ENCODE measurements around the gene MCAT.

MCAT gene, protein sequence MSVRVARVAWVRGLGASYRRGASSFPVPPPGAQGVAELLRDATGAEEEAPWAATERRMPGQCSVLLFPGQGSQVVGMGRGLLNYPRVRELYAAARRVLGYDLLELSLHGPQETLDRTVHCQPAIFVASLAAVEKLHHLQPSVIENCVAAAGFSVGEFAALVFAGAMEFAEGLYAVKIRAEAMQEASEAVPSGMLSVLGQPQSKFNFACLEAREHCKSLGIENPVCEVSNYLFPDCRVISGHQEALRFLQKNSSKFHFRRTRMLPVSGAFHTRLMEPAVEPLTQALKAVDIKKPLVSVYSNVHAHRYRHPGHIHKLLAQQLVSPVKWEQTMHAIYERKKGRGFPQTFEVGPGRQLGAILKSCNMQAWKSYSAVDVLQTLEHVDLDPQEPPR

DNA sequence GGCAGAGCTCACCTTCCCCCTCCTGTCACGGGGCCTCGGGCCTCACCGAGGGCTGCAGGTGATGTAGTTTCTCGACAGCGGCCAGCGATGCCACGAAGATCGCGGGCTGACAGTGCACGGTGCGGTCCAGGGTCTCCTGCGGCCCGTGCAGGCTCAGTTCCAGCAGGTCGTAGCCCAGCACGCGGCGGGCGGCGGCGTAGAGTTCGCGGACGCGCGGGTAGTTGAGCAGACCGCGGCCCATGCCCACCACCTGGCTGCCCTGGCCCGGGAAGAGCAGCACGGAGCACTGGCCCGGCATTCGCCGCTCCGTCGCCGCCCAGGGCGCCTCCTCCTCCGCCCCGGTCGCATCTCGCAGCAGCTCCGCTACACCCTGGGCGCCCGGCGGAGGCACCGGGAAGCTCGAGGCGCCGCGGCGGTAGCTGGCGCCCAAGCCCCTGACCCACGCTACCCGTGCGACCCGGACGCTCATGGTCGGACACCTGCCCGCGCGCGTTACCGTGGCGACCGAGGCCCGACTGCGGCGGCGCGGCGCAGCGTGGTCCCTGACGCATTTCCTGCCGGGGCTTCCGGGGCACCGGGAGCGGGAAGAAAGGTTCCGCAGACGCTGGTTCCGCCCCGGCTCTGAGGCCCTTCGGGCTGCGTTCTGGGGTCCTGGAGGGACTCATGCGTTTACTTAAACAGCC lies at the start of gene MCAT:
MCAT (minus strand) TSS at position 519 of the 683 bp plus-strand sequence; CDS start at position 469, 50 bp downstream.
- peak; percentile 86 for DNase-seq

DNA sequence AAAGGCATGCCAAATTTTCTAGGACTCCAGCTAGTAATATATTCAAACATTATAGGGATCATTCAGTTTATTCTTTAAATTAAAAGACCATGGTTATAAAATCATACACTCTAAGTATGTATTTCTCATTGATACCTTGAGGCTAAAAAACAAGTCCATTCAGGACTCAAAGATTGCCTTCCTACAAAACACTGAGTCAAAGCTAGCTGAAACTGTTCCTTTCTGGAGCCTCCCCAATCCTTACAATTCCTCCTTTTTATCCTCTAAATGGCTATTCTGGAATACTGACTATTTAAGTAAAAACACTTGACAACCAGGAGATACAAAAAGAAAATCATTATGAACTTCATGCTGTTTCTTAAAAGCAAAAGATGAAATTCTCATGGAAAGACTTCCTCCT lies 48.6 kb upstream of the MCAT start:
- DNase-seq: no peak

GRCh38 chr22:43188829-43189545 lies 45.8 kb upstream of the MCAT start:
- no peak for DNase-seq

GRCh38 chr22:43187171-43188099 lies 44.2 kb upstream of the MCAT start:
- DNase-seq: peak; percentile 93

DNA sequence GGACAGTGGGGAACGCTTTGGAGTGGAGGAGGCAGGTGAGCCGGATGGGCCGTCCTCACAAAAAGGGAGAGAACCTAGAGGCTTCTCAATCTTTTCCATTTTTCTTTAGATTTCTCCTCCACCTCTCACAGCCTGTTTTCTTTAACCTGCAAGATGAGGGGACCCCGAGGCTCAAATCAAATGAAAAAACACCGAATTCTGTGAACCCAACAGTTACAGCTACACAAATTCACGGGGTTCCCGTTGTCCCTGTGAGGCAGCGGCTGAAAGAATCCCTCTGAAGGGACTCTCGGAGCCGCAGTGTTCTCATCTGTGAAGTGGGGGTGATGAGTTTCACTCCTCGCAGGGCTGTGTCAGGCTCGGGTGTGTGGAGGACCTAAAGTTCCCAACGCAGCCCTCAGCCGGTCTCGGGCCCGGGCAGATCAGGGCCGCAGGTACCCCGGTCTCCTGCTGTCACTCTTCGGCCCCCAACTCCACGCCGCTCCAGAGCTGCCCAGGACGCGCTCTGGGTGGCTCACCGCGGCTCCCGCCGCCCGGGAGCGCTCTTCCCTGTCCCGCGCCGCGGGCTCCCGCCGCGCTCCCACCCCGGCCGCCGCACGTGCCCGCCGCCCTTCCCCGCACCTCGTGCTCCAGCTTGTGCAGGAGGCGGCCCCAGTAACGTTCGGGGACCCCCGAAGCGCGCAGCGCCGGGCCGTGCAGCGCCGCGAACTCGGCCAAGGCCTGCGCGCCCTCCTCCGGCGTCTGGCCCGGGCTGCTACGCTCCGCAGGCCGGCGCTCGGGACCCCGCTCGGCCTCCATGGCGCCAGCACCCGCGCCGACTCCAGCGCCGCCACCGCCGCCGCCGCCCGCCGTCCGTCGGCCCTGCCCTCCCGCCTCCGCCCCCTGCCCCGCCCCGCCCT lies 43.3 kb upstream of the MCAT start, which contains the start of gene TTLL12:
TTLL12 (minus strand) TSS at position 863 of the 899 bp plus-strand sequence; CDS start at position 798, 65 bp downstream.
- DNase-seq: peak; percentile 20

- DNase-seq: peak; percentile 29
These were observed 42.7 kb upstream of the MCAT start for GRCh38 chr22:43185860-43186261.

GRCh38 chr22:43183496-43184277 lies 40.5 kb upstream of the MCAT start:
- no peak for DNase-seq

DNA sequence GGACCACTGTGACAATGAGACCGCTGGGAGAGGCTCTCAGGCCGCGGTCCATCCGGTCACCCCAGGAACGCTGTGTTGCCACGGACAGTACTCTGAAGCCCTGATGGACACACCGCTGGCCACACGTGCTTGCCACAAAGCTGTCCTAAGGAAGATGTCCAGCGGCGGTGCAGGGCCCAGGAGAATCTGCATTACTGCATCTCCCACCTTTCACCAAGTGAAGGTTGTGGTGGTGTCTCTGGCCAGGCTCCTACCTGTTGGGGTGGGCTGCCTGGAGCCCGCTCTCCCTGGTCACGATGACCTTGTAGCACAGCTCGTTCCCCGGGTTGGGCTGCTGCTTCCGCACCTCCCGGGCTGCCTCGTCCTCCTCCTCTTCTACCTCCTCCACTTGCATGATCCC lies 39.5 kb upstream of the MCAT start:
- no peak for DNase-seq

GRCh38 chr22:43182118-43182517 lies 38.9 kb upstream of the MCAT start:
- no peak for DNase-seq

GRCh38 chr22:43181321-43182076 lies 38.3 kb upstream of the MCAT start:
- no peak for DNase-seq

- no peak for DNase-seq
These were observed 37.5 kb upstream of the MCAT start for GRCh38 chr22:43180670-43181069.

DNA sequence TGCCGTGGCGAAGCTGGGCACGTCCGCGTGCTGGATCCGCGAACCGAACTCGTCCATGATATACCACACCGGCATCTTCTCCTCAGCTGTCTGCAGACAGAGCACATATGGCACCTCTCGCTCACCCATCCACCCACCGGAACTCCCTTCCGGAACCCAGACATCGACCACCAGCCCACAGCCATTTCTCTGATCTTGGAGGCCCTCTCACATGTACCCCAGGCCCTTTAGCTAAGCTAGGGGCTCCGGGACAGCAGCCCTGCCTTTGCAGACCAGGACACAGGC lies 36.7 kb upstream of the MCAT start:
- DNase-seq: no peak

- DNase-seq: no peak
These were observed 36.1 kb upstream of the MCAT start for GRCh38 chr22:43179146-43179910.

DNA sequence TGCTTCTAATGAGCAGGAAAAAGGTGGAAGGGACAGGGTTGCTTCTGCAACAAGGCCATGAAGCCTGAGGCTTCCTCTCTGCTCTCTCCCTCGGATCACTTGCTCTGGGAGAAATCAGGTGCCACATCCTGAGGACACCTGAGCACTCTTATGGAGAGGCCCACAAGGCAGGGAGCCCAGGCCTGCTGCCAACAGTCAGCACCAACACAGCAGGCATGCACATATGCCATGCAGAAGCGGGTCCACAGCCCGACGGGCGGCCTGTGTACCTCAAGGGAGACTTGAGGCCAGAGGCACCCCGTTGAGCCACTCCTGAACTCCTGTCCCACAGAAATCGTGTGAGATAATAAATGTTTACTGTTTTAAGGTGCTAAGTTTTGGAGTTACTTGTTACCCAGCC lies 34.3 kb upstream of the MCAT start:
- no peak for DNase-seq

DNA sequence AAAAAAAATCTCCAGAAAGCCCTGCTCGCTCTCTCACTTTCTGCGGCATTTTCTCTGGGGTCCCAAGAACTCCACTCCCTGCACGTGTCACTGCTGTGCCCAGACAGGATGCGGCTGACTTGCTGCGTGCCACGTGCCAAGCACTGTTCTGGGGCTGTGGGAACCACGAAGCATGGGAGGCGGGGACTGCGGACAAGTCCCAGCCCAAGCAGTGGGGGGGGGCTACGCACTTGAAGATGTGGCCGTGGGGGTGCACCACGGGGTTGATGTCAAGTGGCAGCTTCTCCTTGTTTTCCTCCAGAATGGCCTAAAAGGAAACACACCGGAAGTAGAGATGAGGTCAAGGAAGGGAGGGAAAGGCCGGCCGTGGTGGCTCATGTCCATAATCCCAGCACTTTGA lies 32.9 kb upstream of the MCAT start:
- no peak for DNase-seq

DNA sequence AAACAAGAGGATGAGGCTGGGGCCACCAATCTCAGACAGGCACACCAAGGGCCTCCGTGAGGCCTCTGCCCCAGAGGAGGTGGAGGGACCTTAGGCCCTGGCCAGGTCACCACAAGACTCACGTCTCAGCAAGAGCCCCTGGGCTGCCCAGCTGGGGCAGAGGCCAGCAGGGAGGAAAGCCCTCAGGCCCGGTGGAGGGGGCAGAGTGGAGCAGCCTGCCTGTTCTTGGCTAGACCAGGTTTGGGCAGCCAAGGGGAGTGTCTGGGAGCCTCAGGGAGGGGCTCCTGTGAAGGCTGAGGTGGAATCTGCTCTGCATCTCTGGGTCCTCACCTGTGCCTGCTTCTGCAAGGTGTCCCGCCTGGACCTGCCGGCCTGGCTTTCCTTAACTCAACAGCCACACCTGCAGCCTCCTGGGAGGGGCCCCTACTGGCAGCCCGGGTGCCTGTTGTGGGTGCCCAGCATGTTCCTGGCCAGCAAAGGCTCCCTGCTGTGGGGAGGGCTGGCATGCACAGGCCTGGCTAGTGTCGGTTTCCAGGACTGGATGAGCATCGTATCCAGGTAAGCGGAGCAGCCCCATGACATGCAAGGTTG lies 31.8 kb upstream of the MCAT start:
- DNase-seq: no peak

- no peak for DNase-seq
These were observed 30.9 kb upstream of the MCAT start for GRCh38 chr22:43173976-43174720.

DNA sequence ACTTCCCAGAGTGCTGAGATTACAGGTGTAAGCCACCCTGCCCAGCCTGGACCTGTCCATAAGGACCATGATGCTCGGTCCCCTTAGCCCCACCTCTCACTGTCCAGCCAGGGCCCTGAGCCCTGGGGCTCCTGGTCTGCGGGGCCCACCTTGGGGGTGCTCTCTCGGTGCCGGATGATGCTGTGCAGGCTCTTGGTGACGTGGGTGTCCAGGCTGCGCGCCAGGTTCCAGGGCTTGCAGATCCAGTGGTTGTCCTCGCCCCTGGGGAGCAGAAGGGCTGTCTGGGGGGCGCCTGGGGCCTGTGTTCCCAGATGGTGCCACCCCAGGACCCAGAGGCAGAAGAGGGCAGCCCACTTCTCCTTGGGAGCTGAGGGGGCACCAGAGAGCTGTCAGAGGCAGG lies 30.4 kb upstream of the MCAT start:
- DNase-seq: no peak
